HG03342 (cell line): Measurements from ENCODE around the gene COA7.

ENCODE experiments used
- ATAC-seq: cut with Tn5 transposase; IDR thresholded peaks from one replicate; pipeline ENCODE4 v1.9.1; 2021; ENCODE audit warnings: mild to moderate bottlenecking, moderate library complexity; ENCODE audit not compliant: unreplicated experiment

Gene COA7

DNA sequence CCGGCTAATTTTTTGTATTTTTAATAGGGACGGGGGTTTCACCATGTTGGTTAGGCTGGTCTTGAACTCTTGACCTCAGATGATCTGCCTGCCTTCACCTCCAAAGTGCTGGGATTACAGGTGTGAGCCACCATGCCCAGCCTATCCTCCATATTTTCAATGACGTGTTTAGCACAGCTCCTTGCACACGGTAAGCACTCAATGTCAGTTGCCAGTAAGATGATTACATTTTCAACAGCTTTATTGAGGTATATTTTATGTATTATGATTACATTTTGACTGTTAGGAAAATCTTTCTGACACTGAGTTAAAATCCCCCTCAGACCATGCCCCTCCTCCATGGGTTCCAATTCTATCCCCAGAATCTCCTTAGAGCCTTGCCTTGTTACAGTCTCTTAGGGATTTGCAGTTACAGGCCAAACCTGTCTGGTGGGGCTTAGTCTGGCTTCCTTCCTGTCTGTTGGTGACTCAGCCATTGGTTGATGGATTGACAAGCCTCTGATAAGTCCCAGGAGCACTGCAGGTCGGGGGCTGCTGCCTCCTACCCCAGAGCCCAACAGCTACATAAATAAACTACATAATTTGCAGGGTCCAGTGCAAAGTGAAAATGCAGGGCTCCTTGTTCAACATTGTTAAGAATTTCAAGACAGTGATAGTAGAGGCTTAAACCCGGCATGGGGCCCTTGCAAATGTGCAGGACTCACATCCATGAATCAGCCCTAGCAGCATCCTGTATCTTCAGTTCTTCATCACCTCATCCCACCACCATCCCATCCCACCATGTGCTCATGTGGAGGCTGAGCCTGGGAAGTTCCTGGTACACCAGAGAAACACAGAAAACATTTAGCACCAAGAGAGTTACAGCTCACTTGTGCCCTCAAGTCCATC lies 23.4 kb downstream of the COA7 start:
- ATAC-seq: no peak

DNA sequence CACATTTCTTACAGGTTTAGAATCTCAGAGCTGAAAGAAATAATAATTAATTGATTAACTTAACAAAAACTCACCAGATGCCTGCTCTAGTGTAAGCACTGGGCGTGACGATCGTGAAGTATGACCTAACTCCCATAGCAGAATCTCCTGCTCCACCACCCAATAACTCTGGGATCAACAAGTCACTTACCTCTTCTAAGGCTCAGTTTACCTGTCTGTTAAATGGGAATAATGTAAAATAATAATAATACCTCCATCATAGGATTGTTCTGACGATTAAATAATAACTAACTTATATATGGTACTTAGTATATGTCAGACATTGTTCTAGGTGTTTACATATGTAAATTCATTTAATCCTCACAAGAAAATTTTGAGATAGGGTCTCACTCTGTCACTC lies 24.6 kb downstream of the COA7 start:
- ATAC-seq: no peak

DNA sequence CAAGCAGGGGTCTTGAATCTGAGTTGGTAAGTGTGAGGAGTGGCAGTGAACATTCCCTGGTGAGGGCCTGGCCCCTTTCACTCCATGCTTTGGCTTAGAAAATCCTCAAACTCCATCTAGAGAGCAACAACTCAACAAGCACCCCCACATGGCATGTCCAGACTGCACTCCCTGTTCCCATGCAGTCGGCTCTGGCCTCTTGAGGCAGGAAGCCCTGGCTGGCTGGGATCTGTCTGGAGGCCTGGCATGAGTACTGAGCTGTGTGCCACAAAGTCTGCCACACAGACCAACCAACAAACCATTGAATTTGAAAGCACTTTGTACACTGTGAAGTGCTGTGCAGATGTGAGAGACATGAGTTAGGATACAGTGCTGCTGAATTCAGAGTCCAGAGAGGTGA lies 25.2 kb downstream of the COA7 start:
- no peak for ATAC-seq

DNA sequence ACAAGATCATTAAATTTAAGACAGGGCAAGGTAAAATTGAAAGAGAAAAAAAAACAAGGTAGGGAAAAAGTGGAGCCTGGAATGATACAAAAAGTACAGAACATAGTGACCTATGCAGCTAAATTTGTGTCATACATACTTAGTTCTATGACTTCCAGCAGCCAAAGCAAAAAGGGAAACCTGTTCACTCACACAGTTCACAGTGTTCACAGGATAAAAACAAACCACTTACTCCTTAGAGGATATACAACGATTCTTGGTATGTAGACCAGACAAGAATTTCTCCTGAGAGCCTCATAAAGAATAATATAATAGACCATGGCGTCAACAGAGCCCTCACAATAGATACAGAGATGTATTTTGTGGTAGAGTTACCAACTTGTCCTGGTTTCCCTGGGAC lies 27.5 kb downstream of the COA7 start:
- no peak for ATAC-seq

DNA sequence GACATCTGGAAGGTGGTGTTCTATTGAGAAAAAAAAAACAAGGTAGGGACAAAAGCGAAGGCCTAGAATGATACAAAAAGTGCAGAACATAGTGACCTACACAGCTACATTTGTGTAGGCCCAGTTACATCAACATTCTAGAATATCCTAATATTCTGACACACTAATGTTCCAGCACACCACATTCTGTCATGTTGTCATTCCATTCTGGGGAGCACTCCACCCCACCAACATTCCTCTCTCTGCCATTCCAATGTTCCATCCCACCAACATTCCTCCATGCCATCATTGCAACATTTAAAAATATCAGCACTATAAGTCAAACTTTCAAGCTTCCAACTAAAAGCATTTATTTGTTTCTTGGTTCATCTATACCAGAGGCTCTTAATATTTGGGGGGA lies 28.5 kb downstream of the COA7 start:
- ATAC-seq: no peak

DNA sequence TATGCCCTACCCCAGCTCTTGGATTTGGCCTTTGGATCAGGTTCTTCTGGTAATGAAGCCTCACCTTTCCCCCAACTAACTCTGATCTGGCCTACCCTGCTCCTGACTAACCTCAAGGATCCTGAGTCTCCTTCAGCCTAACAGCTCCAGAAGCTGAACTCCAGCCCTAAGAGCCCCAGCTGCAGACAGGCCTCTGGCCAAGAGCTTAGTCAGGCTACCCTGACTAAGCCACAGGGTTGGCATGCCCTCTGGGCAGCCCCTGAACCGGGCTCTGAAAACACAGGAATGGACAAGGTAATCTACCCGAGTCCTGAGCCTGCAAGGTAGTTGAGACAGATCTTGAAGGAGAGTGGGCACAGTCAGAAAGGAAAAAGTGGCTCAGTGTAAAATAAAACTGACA lies 29.4 kb downstream of the COA7 start:
- ATAC-seq: no peak

DNA sequence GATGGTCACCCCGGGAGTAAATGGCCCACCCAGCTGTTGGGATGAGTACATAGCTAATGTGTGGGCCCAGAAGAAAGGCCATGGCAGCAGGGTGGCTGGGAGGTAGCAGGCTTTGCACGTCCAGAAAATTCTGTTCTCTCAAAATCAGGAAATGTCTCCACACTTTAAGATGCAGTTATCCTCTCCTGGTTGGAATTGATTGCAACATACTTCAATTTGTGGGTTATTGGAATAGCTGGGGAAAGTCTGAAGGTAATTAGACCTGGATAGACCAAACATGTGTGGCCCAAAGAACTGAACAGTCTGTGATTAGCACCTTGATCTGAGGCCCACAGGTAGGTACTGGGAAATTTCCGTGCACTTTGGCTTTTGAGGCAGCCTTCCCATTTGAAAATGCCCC lies 30.2 kb downstream of the COA7 start:
- no peak for ATAC-seq

DNA sequence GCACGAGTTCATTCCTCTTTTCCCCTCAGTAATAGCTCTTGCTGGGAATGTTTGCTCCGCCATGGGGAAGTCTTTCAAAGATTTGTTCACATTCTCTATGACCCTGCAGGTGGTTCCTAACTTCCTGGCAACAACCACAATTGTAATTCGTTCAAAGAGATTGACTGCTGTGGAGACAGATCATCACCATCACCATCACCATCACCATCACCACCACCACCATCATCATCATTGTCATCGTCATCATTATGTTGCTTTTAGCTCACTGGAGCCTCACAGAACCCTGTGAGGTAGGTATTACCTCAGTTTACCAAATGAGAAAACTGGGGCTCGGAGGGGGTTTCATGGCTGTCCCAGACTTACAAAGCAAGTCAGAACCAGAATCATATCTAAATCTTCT lies 30.9 kb downstream of the COA7 start:
- no peak for ATAC-seq

DNA sequence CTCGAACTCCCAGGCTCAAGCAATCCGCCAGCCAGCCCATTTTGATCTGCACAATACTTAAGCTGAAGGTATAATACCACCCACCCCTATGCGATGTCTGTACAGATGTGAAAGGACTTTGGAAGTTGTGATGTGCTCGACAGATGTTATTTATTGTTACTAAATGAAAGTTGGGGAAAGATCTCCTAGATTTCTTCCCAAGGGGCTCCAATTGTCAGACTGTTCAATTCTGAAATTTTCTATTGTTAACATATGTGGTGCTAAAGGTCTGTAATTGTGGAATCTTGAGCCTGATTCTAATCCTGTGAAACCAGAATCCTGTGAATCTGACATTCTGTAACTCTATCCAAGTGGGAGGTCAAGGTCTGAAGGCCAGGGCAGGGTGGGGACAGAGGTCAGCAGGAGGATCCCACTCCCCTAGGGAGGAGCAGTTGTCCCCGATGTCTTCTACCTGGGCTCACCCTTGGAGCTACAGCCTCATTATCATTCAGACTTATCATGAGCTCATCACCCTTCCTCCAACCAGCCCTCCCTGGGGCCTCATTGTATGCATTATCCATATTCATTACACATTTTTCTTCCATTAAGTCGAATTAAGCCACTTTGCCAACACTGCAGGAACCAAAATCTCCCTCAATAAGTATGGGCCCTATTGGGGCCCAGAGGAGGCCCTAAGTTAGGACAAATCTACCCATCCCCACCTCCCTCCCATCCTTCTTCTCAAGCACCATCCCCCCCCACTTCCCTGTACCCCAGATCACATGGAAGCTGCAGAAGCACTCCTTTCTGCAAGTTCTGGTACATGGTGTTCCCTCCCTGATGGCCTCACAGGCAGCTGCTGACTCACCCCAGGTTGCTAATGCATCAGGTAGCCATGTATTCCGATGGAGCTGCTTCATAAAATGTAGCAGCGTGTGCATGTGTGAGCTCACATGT lies 32.9 kb downstream of the COA7 start:
- ATAC-seq: no peak

DNA sequence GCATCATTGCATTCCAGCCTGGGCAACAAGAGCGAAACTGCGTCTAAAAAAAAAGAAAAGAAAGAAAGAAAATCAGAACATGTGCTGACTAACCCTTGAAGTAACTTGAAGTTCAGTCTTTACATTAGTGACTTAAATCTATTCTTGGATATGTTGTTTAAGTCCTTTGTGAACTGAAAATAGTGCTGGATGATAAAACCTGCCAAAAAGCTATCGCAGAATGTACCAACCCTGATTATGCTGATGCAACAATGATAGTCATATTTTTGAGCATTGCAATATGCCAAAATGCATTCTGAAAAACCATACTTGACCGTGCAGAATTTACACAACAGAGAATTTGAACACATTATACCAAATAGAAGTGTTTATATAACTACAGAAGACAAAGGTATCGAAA lies 34.4 kb downstream of the COA7 start:
- ATAC-seq: no peak

DNA sequence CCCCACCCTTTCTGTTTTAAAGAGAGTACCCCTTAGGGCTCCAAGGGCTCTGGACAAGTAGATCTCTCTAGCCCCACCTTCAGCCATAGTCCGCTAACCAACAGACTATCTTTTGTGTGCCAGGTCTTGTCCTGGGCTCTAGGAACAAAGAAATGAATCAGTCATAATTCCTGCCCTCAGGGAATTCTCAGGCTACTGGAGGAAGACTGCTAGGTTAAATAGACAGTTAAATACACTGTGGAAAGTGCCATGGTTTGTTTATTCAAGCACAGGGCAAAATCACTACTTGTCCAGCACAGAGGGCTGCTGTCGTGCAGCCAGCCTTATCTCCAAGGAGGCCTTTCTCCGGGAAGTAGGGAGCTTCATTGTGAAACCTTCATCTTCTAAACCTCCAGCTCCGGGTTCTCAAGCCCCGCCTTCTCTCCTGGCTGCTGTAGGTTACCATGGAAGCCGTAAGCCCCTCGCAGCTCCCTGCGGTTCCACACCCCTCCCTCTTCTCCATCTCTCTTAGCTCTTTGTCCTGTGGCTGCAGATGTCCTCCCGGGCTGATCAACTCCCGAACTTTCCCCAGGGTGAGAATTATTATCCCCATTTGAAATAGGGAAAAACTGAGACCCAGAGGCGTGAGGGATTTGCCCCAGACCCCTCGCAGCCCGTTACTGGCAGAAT lies 35.4 kb downstream of the COA7 start:
- ATAC-seq: no peak

DNA sequence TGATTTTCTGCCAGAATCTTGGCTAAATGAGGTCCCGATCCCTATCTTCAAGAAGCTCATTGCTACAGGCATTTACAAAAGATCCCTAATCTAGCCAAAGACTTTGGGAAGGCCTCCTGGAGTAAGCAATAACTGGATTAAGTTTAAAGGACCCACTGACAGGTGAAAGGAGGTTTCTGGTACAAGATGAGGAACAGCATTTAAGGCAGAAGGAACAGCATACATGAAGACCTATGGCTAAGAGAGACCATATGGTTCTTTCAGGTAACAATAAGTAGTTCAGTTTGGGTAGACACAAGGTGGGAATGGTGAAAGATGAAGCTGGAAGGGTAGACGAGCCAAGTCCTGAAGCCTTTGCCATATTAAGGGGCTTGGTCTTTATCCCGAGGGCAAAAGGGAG lies 37.3 kb downstream of the COA7 start:
- no peak for ATAC-seq

DNA sequence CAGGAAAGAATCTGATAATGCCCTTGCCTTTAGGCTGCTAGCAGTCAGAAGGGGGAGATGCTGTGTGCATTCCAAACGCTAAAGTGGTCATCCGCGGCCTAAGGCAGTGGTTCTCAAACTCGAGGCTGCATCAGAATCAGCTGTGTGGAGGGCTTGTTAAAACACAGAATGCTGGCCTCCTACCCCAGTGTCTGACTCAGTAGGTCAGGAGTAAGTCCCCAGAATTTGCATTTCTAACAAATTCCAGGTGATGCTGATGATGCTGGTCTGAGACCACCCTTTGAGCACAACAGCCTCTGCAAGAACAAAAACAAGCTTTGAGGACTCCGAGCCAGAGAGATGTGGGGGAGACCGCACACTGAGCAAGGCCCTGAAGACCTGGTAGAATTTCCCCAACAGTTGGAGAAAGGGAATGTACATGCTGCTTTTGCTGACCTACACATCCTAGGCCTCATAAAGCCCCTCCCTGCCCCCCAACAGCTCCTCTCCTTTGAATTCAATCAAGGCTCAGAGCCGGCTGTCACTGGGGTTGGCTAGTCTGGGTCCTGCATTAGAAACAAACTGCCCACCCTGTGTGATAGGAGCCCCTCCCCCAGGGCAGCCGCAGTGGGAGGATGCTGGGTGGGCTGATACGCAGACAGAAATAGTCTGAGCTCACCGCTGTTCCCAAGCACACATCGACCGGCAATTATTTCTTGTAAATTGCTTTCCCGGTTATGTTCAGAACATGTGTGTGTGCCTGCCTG lies 38.1 kb downstream of the COA7 start:
- ATAC-seq: no peak

DNA sequence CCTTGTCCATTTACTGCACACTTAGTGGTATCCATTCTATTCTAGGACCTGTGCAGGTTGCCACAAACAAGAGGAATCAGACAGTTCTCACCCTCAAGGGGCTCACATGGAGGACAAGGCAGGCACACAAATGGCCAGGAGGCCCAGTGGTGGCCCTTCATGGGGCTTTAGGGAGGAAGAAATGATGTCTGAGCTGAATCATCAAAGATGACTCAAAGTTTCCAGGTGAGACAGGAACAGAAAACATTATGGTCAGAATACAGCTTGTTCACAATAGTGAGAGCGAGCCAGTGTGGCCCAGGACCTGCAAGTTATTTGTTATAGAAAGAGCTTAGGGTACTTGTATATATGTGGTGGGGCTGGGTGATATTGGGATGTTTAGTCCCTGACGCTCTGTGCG lies 38.8 kb downstream of the COA7 start:
- no peak for ATAC-seq

DNA sequence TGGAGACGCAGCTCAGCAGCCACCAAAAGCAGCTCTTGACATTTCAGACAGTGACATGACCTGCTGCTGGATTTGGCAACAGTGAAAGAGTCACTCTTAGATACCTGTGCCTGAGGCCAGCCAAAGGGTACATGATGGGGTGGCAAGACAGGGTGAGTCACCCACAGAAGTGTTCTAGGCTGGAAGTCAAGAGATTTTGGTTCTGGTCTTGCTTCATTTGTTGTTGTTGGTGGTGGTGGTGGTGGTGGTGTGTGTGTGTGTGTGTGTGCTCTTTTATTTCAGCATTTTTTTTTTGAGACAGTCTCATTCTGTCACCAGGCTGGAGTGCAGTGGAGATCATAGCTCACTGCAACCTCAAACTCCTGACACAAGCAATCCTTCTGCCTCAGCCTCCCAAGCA lies 39.4 kb downstream of the COA7 start:
- ATAC-seq: no peak

DNA sequence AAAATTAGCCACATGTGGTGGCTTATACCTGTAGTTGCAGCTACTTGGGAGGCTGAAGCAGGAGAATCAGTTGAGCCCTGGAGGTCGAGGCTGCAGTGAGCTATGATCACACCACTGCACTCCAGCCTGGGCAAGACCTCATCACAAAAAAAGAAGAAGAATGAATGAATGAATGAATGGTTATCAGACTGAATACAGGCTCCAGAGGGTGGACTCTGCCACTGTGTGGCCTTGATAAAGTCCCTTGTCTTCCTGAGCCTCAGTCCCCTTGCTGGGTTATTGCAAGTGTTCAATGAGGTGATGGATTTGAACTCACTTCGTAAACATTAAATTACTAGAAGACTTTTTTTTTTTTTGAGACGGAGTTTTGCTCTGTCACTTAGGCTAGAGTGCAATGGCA lies 40.4 kb downstream of the COA7 start:
- ATAC-seq: no peak

DNA sequence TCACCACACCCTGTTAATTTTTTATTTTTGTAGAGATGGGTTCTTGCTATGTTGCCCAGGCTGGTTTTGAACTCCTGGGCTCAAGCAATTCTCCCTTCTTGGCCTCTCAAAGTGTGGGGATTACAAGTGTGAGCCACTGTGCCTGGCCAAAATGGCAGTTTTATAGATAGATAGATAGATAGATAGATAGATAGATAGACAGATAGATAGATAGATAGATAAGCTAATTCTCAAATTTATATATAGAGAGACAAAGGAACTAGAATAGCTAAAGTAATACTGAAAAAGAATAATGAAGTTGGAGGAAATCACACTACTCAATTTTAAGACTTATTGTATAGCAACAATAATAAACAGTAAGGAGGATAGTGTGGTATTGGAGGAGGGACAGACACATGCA lies 44.1 kb downstream of the COA7 start:
- no peak for ATAC-seq

DNA sequence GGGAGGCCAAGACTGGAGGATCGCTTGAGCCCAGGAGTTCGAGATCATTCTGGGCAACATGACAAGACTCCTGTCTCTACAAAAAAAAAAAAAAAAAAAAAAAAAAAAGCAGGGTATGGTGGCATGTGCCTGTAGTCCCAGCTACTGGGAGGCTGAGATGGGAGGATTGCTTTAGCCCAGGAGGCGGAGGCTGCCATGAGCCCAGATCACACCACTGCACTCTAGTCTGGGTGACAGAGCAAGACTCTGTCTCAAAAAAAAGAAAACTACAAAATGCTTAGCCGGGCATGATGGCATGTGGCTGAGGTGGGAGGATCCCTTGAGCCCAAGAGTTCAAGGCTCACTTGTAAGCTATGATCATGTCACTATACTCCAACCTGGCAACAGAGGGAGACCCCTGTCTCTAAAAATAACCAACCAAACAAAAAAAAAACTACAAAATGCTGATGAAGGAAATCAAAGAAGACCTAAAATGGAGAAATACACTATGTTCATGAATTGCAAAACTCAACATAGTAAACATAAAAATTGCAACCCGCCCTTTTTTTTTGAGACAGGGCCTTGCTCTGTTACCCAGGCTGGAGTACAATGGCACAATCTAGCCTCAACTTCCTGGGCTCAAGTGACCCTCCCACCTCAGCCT lies 44.8 kb downstream of the COA7 start:
- ATAC-seq: no peak

DNA sequence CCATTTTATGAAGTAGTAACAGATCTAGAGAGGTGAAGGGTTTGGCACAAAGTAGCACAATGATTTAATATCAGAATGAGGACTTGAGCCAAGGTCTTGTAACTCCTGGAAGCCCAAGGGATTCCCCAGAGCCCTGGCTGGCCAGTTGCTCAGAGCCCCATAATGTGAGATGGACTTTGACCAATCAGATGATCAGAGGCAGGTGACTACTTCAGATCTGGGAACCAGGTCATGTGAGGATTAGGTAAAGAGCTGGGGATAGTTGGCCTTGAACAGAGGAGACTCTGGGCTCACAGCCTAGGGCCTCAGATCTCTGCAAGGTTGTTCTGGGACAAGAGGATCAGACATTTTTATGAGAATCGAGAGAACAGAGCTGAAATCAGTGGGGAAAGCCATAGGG lies 46.2 kb downstream of the COA7 start:
- ATAC-seq: no peak

DNA sequence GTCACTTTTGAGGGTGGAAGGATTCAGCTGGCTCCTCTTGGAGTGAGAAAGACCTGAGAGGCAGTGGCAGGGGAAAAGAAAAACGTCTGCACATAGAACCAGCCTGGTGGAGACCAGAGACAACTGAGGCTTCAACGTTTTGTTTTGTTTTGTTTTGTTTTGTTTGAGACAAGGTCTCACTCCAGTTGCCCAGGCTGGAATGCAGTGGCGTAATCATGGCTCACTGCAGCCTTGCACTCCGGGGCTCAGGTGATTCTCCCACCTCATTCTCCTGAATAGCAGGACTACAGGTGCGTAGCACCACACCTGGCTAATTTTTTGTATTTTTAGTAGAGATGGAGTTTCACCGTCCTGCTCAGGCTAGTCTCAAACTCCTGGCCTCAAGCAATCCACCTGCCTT lies 52.9 kb downstream of the COA7 start:
- no peak for ATAC-seq
